GM23338 (cell line): ENCODE results near the gene TOLLIP. TPM values are rescaled to one million over a fixed set of nuclear protein-coding genes. Genes with fewer than 3 reads are reported as not detected.

Experiments
- ATAC-seq: fragments of 200-7000 bp; cut with Tn5 transposase; 3 replicates; pipeline ENCODE4 v1.9.1; 2020
- DNase-seq: peaks from one replicate; pipeline ENCODE4 v3.0.0-alpha.2; 2015; ENCODE audit warnings: low spot score
- H2AFZ ChIP-seq: fragments of 200-600 bp; sonication (generic); 2 replicates; pipeline ENCODE4 v1.8.0; 2016; ENCODE audit warnings: antibody characterized with exemption, mild to moderate bottlenecking, moderate library complexity
- H3F3A ChIP-seq: fragments of 200-600 bp; sonication (generic); replicated peaks from 2 replicates; pipeline ENCODE4 v1.8.0; 2017; ENCODE audit warnings: antibody characterized with exemption, mixed run types, low read depth
- H3K27ac ChIP-seq: fragments of 200-600 bp; sonication (generic); 2 replicates; pipeline ENCODE4 v1.6.1; 2016; ENCODE audit warnings: low read depth
- H3K27me3 ChIP-seq: fragments of 200-600 bp; sonication (generic); 2 replicates; pipeline ENCODE4 v1.8.0; 2016; ENCODE audit warnings: mild to moderate bottlenecking, mixed run types, moderate library complexity; ENCODE audit not compliant: insufficient read depth
- H3K36me3 ChIP-seq: fragments of 200-600 bp; sonication (generic); 2 replicates; pipeline ENCODE4 v1.8.0; 2016; ENCODE audit warnings: mild to moderate bottlenecking; ENCODE audit not compliant: insufficient read depth
- H3K4me1 ChIP-seq: fragments of 200-600 bp; sonication (generic); 2 replicates; pipeline ENCODE4 v1.8.0; 2016; ENCODE audit warnings: mild to moderate bottlenecking, moderate library complexity; ENCODE audit not compliant: insufficient read depth
- H3K4me2 ChIP-seq: fragments of 200-600 bp; sonication (generic); 2 replicates; pipeline ENCODE4 v1.7.1; 2017; ENCODE audit warnings: mixed run types
- H3K4me3 ChIP-seq: fragments of 200-600 bp; sonication (generic); 2 replicates; pipeline ENCODE4 v1.6.1; 2016; ENCODE audit warnings: mixed run types
- H3K79me2 ChIP-seq: fragments of 200-600 bp; sonication (generic); replicated peaks from 2 replicates; pipeline ENCODE4 v1.8.0; 2017; ENCODE audit warnings: mild to moderate bottlenecking; ENCODE audit not compliant: insufficient read depth
- H3K9me2 ChIP-seq: fragments of 200-600 bp; sonication (generic); 2 replicates; pipeline ENCODE4 v1.8.0; 2017; ENCODE audit not compliant: insufficient read depth
- H4K20me1 ChIP-seq: fragments of 200-600 bp; sonication (generic); replicated peaks from 2 replicates; pipeline ENCODE4 v1.8.0; 2017; ENCODE audit warnings: mild to moderate bottlenecking; ENCODE audit not compliant: insufficient read depth
- H3K27ac Mint-ChIP-seq: 2 replicates; pipeline ENCODE4 v1.8.0; 2020; ENCODE audit warnings: inconsistent platforms, mild to moderate bottlenecking, moderate library complexity, mixed read lengths
- H3K27me3 Mint-ChIP-seq: 3 replicates; pipeline ENCODE4 v1.8.0; 2022; ENCODE audit warnings: low read depth, mild to moderate bottlenecking, moderate library complexity, mixed read lengths, inconsistent platforms; ENCODE audit not compliant: insufficient read depth, poor library complexity
- H3K36me3 Mint-ChIP-seq: 3 replicates; pipeline ENCODE4 v1.8.0; 2021; ENCODE audit warnings: low read depth, mild to moderate bottlenecking, inconsistent platforms, moderate library complexity, mixed read lengths
- H3K4me1 Mint-ChIP-seq: 3 replicates; pipeline ENCODE4 v1.8.0; 2020; ENCODE audit warnings: mild to moderate bottlenecking, inconsistent platforms, mixed read lengths
- H3K4me3 Mint-ChIP-seq: 3 replicates; pipeline ENCODE4 v1.8.0; 2021; ENCODE audit warnings: moderate library complexity, mild to moderate bottlenecking, inconsistent platforms, mixed read lengths
- H3K9me3 Mint-ChIP-seq: 3 replicates; pipeline ENCODE4 v1.8.0; 2020; ENCODE audit warnings: moderate library complexity, mild to moderate bottlenecking, inconsistent platforms, mixed read lengths
- CREB1 ChIP-seq: fragments of 250-450 bp; sonication (Bioruptor Pico); IDR thresholded peaks from 2 replicates; pipeline ENCODE4 v1.5.0; 2020; ENCODE audit warnings: low read depth, mild to moderate bottlenecking, moderate library complexity
- CTCF ChIP-seq, 2 experiments: fragments of 200-600 bp in 1 of 2; sonication (generic) in 1 of 2; conservative IDR thresholded peaks; 2 replicates each; pipeline versions ENCODE4 v1.5.1 to v1.6.1; 2016 to 2017; ENCODE audit warnings: antibody characterized with exemption in 2 of 2, low read depth in 2 of 2, mild to moderate bottlenecking in 2 of 2, moderate library complexity in 1 of 2
- ETS1 ChIP-seq: IDR thresholded peaks from 2 replicates; pipeline ENCODE4 v1.6.1; 2016; ENCODE audit warnings: antibody characterized with exemption
- EZH2 ChIP-seq: fragments of 200-600 bp; sonication (generic); IDR thresholded peaks from one replicate; pipeline ENCODE4 v1.8.0; 2017; ENCODE audit warnings: antibody characterized with exemption, mild to moderate bottlenecking, low read depth; ENCODE audit not compliant: unreplicated experiment
- EZH2phosphoT487 ChIP-seq: fragments of 200-600 bp; sonication (generic); IDR thresholded peaks from one replicate; pipeline ENCODE4 v1.8.1; 2018; ENCODE audit warnings: antibody characterized with exemption; ENCODE audit not compliant: unreplicated experiment
- JUNB ChIP-seq: IDR thresholded peaks from one replicate; pipeline ENCODE4 v1.6.1; 2016; ENCODE audit warnings: antibody characterized with exemption; ENCODE audit not compliant: unreplicated experiment
- NANOG ChIP-seq: IDR thresholded peaks from 2 replicates; pipeline ENCODE4 v1.6.1; 2016; ENCODE audit warnings: antibody characterized with exemption, borderline replicate concordance
- POLR2AphosphoS5 ChIP-seq: IDR thresholded peaks from 2 replicates; pipeline ENCODE4 v1.6.1; 2016; ENCODE audit warnings: antibody characterized with exemption, low read depth
- REST ChIP-seq: IDR thresholded peaks from one replicate; pipeline ENCODE4 v1.6.1; 2018; ENCODE audit warnings: antibody characterized with exemption; ENCODE audit not compliant: unreplicated experiment
- STAT1 ChIP-seq: IDR thresholded peaks from one replicate; pipeline ENCODE4 v1.6.1; 2016; ENCODE audit warnings: antibody characterized with exemption; ENCODE audit not compliant: unreplicated experiment
- ZNF114 ChIP-seq: fragments of 250-450 bp; sonication (Bioruptor Pico); IDR thresholded peaks from 2 replicates; pipeline ENCODE4 v1.5.0; 2020; ENCODE audit warnings: mild to moderate bottlenecking, moderate library complexity
- ZNF331 ChIP-seq: fragments of 250-450 bp; sonication (Bioruptor Pico); IDR thresholded peaks from 2 replicates; pipeline ENCODE4 v1.5.0; 2020; ENCODE audit warnings: low read depth, mild to moderate bottlenecking, moderate library complexity
- polyA plus RNA-seq: library from polyadenylated mRNA; unstranded; fragments of >200 nt; fragmentation: Nextera tagmentation; extraction: Ambion mirVana; gene quantifications from 2 replicates; pipeline ENCODE4 v1.2.1, GENCODE V29; 2016
- total RNA-seq: library from RNA; depleted of rRNA; stranded (reverse); fragments of >200 nt; shearing (Covaris generic); gene quantifications from 2 replicates; pipeline ENCODE4 v1.2.3, GENCODE V29; 2014
- TF ChIP-seq, protein P1 (sequence below): fragments of 250-450 bp; sonication (Bioruptor Pico); IDR thresholded peaks from 2 replicates; pipeline ENCODE4 v1.5.0; 2020; ENCODE audit warnings: mild to moderate bottlenecking, moderate library complexity

Gene TOLLIP
- total and polyA plus RNA-seq, 2 experiments from 2014 or later = 13.5 to 18.0 TPM

GRCh38 chr11:1233351-1234053, 75.9 kb downstream of the TOLLIP start:
- Histone ChIP-seq H3F3A (no peaks in the 10 kb centered on the region), H3K9me2 (no peaks in the 10 kb centered on the region), H3K27ac (no peak overlapping the region), H3K4me1 (no peaks in the 10 kb centered on the region), H2AFZ (no peak overlapping the region), H4K20me1 (no peaks in the 10 kb centered on the region), H3K36me3 (no peaks in the 10 kb centered on the region), H3K27me3 (no peaks in the 10 kb centered on the region), H3K4me3 (no peak overlapping the region), H3K79me2 (no peaks in the 10 kb centered on the region), H3K4me2 (no peak overlapping the region)
- Mint-ChIP-seq H3K36me3 (no peaks in the 10 kb centered on the region), H3K4me1 (no peaks in the 10 kb centered on the region), H3K4me3 (no peak overlapping the region), H3K9me3 (no peaks in the 10 kb centered on the region), H3K27ac (no peak overlapping the region), H3K27me3 (peaks cover 2% of the 10 kb centered on the region)
- no peak for DNase-seq
- no peak for ATAC-seq
- TF ChIP-seq CREB1 (CRISPR knock-in tag) (no peak), ZNF331 (CRISPR knock-in tag) (no peak), JUNB (no peak), CTCF (conservative IDR thresholded peaks at IDR 0.05; ENCODE audit: low read depth in 2 of 2) (no peak), EZH2phosphoT487 (no peak), STAT1 (no peak), EZH2 (no peak), POLR2AphosphoS5 (no peak), ZNF114 (no peak), NANOG (no peak), REST (no peak), ETS1 (no peak)
- TF ChIP-seq, protein P1, sequence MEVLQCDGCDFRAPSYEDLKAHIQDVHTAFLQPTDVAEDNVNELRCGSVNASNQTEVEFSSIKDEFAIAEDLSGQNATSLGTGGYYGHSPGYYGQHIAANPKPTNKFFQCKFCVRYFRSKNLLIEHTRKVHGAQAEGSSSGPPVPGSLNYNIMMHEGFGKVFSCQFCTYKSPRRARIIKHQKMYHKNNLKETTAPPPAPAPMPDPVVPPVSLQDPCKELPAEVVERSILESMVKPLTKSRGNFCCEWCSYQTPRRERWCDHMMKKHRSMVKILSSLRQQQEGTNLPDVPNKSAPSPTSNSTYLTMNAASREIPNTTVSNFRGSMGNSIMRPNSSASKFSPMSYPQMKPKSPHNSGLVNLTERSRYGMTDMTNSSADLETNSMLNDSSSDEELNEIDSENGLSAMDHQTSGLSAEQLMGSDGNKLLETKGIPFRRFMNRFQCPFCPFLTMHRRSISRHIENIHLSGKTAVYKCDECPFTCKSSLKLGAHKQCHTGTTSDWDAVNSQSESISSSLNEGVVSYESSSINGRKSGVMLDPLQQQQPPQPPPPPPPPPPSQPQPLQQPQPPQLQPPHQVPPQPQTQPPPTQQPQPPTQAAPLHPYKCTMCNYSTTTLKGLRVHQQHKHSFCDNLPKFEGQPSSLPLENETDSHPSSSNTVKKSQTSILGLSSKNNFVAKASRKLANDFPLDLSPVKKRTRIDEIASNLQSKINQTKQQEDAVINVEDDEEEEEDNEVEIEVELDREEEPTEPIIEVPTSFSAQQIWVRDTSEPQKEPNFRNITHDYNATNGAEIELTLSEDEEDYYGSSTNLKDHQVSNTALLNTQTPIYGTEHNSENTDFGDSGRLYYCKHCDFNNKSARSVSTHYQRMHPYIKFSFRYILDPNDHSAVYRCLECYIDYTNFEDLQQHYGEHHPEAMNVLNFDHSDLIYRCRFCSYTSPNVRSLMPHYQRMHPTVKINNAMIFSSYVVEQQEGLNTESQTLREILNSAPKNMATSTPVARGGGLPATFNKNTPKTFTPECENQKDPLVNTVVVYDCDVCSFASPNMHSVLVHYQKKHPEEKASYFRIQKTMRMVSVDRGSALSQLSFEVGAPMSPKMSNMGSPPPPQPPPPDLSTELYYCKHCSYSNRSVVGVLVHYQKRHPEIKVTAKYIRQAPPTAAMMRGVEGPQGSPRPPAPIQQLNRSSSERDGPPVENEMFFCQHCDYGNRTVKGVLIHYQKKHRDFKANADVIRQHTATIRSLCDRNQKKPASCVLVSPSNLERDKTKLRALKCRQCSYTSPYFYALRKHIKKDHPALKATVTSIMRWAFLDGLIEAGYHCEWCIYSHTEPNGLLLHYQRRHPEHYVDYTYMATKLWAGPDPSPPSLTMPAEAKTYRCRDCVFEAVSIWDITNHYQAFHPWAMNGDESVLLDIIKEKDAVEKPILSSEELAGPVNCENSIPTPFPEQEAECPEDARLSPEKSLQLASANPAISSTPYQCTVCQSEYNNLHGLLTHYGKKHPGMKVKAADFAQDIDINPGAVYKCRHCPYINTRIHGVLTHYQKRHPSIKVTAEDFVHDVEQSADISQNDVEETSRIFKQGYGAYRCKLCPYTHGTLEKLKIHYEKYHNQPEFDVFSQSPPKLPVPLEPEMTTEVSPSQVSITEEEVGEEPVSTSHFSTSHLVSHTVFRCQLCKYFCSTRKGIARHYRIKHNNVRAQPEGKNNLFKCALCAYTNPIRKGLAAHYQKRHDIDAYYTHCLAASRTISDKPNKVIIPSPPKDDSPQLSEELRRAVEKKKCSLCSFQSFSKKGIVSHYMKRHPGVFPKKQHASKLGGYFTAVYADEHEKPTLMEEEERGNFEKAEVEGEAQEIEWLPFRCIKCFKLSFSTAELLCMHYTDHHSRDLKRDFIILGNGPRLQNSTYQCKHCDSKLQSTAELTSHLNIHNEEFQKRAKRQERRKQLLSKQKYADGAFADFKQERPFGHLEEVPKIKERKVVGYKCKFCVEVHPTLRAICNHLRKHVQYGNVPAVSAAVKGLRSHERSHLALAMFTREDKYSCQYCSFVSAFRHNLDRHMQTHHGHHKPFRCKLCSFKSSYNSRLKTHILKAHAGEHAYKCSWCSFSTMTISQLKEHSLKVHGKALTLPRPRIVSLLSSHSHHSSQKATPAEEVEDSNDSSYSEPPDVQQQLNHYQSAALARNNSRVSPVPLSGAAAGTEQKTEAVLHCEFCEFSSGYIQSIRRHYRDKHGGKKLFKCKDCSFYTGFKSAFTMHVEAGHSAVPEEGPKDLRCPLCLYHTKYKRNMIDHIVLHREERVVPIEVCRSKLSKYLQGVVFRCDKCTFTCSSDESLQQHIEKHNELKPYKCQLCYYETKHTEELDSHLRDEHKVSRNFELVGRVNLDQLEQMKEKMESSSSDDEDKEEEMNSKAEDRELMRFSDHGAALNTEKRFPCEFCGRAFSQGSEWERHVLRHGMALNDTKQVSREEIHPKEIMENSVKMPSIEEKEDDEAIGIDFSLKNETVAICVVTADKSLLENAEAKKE (CRISPR knock-in tag) = no peak
